Measurements from ENCODE around the gene NFKB1. TPM values are rescaled to one million over a fixed set of nuclear protein-coding genes. Genes with fewer than 3 reads are reported as not detected.

Gene NFKB1
- total RNA-seq, 1 experiment from 2014 or later = 70.9 TPM

DNA sequence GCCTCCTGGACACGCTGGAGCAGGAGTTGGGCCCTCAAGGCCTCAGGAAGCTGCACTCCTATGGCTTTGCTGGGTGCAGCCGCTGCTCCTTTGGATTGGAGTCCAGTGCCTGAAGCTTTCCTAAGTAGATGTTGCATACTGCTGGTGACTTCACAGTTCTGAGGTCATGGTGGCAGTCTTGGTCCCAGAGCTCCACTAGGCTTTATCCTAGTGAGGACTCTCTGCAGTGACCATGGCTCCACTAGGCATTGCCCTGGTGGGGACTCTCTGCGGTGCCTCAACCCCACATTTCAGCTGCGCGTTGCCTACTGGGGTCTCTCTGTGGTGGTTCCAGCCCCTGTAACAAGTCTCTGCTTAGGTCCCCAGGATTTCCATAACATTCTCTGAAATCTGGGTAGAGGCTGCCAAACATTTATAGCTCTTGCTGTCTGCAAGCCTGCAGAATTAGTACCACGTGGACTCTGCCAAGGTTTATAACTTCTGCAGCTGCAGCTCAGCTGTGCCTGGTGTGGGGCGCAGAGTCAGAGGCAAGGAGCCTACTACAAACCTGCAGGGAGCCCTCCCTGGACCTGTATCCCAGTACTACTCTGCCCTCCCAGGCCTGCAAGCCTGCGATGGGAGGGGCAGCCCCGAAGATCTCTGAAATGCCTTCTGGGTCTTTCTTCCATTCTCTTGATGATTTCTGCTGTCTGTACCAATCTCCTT, 46.0 kb upstream of the NFKB1 start:
- no TSS peak for BruUV-seq (replicated peaks)
- Mint-ChIP-seq H3K9me3 (ENCODE audit: unreplicated experiment) (peaks cover 6% of the 10 kb centered on the region), H3K27ac (ENCODE audit: low read depth, unreplicated experiment) (no peak overlapping the region), H3K36me3 (ENCODE audit: insufficient read depth, unreplicated experiment) (no peaks in the 10 kb centered on the region), H3K4me1 (ENCODE audit: insufficient read depth, unreplicated experiment) (no peaks in the 10 kb centered on the region), H3K27me3 (ENCODE audit: insufficient read depth, unreplicated experiment) (no peaks in the 10 kb centered on the region), H3K4me3 (ENCODE audit: unreplicated experiment) (no peak overlapping the region)
- TF ChIP-seq, protein P1, sequence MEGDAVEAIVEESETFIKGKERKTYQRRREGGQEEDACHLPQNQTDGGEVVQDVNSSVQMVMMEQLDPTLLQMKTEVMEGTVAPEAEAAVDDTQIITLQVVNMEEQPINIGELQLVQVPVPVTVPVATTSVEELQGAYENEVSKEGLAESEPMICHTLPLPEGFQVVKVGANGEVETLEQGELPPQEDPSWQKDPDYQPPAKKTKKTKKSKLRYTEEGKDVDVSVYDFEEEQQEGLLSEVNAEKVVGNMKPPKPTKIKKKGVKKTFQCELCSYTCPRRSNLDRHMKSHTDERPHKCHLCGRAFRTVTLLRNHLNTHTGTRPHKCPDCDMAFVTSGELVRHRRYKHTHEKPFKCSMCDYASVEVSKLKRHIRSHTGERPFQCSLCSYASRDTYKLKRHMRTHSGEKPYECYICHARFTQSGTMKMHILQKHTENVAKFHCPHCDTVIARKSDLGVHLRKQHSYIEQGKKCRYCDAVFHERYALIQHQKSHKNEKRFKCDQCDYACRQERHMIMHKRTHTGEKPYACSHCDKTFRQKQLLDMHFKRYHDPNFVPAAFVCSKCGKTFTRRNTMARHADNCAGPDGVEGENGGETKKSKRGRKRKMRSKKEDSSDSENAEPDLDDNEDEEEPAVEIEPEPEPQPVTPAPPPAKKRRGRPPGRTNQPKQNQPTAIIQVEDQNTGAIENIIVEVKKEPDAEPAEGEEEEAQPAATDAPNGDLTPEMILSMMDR (IDR thresholded peaks at IDR 0.05; ENCODE audit: unreplicated experiment) = no peak
- ChIA-PET CTCF (interaction anchor here (1.1 to 1.4 kb wide), 4 partner anchors 14 to 636 kb away, joined by 3 read pairs; no protein-coding TSS in a partner anchor), POLR2A (interaction anchor here (1.0 kb wide), 1 partner anchor 11 kb away, joined by 4 read pairs; no protein-coding TSS in a partner anchor)
- DNase-seq (ENCODE audit: unreplicated experiment) = no peak
- intact Hi-C loops (cut with micrococcal nuclease) = loop anchor here (5.0 kb wide), 1 partner anchor 157 kb away; no protein-coding TSS in a partner anchor

DNA sequence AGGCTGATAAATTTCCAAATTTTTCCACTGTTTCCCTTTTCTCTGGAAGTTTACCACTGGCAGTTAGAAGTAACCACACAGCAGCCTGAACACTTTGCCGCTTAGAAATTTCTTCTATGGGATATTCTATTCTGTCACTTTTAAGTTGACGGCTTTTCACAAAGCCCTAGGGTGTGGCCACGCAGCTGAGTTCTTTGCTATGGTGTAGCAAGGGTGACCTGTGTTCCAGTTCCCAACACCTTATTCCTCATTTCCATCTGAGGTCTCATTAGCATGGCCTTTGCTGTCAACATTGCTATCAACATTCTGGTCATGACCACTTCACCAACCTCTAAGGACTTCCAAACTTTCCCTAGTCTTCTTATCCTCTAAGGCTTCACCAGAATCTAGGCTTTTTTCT, 45.4 kb upstream of the NFKB1 start:
- TF ChIP-seq, protein P1 (IDR thresholded peaks at IDR 0.05; ENCODE audit: unreplicated experiment) = no peak
- ChIA-PET CTCF (interaction anchor here (0.7 to 1.4 kb wide), 3 partner anchors 360 to 636 kb away, joined by 3 read pairs; no protein-coding TSS in a partner anchor), POLR2A (no interaction called here)
- Mint-ChIP-seq H3K9me3 (ENCODE audit: unreplicated experiment) (peaks cover 8% of the 10 kb centered on the region), H3K4me3 (ENCODE audit: unreplicated experiment) (no peak overlapping the region), H3K27me3 (ENCODE audit: insufficient read depth, unreplicated experiment) (no peaks in the 10 kb centered on the region), H3K27ac (ENCODE audit: low read depth, unreplicated experiment) (no peak overlapping the region), H3K36me3 (ENCODE audit: insufficient read depth, unreplicated experiment) (no peaks in the 10 kb centered on the region), H3K4me1 (ENCODE audit: insufficient read depth, unreplicated experiment) (no peaks in the 10 kb centered on the region)
- no TSS peak for BruUV-seq (replicated peaks)
- no peak for DNase-seq (ENCODE audit: unreplicated experiment)
- intact Hi-C loops (cut with micrococcal nuclease) = no loop called here

DNA sequence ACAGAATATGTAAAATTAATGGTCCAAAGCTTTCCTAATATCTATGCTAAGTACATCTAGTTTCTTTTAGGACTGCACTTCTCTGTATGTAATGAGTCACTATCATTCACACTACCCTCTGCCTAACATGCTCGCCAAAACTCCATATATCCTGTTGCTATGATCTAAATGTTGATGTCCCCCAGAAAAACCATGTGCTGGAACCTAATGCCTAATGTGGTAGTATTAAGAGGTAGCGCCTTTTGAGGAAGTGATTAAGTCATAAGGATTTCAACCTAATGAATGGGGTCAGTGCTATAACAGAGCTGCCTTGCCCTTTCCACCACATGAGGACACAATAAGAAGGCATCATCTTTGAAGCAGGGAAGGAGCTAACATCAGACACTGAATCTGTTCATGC, 34.9 kb upstream of the NFKB1 start:
- POLR2A ChIA-PET = interaction anchor here (1.3 kb wide), 1 partner anchor 34 kb away, joined by 3 read pairs; no protein-coding TSS in a partner anchor

DNA sequence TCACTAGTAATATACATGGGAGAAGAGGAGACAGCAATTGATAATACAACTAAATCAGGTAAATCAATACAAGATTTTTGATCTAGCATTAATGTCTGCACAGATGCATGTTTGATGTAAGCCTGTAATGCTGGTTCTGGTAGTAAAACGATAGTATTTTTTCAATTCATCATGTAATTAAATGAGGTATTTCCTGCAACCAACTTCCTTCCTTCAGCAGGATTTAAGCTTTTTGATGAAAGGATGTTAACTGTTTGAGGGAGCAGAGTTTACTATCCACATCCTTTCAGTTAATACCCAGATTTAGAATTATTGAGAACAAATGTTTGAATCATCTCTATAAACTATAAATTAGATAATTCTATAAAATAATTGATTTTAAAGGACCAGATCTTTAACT, 31.4 kb upstream of the NFKB1 start:
- BruUV-seq (replicated peaks) = no TSS peak
- TF ChIP-seq, protein P1 (IDR thresholded peaks at IDR 0.05; ENCODE audit: unreplicated experiment) = no peak
- no peaks in the 10 kb centered on the region for H3K9me3 Mint-ChIP-seq (ENCODE audit: unreplicated experiment)
- no peak for DNase-seq (ENCODE audit: unreplicated experiment)
- H3K4me3 Mint-ChIP-seq (ENCODE audit: unreplicated experiment) = no peak overlapping the region
- no peaks in the 10 kb centered on the region for H3K4me1 Mint-ChIP-seq (ENCODE audit: insufficient read depth, unreplicated experiment)
- H3K27ac Mint-ChIP-seq (ENCODE audit: low read depth, unreplicated experiment) = no peak overlapping the region
- H3K27me3 Mint-ChIP-seq (ENCODE audit: insufficient read depth, unreplicated experiment) = no peaks in the 10 kb centered on the region
- ChIA-PET CTCF (interaction anchor here (1.0 kb wide), 2 partner anchors 47 to 124 kb away, joined by 3 read pairs; partner anchors contain the start of gene SLC39A8), POLR2A (interaction anchor here (1.1 kb wide), 1 partner anchor 9 kb away, joined by 3 read pairs; no protein-coding TSS in a partner anchor)
- intact Hi-C loops (cut with micrococcal nuclease) = no loop called here
- no peaks in the 10 kb centered on the region for H3K36me3 Mint-ChIP-seq (ENCODE audit: insufficient read depth, unreplicated experiment)

More for the DNA sequence above, 34.9 kb upstream of the NFKB1 start:
- Mint-ChIP-seq H3K36me3 (ENCODE audit: insufficient read depth, unreplicated experiment) (no peaks in the 10 kb centered on the region), H3K27ac (ENCODE audit: low read depth, unreplicated experiment) (no peak overlapping the region), H3K4me1 (ENCODE audit: insufficient read depth, unreplicated experiment) (no peaks in the 10 kb centered on the region), H3K9me3 (ENCODE audit: unreplicated experiment) (peaks cover under 1% of the 10 kb centered on the region), H3K27me3 (ENCODE audit: insufficient read depth, unreplicated experiment) (no peaks in the 10 kb centered on the region), H3K4me3 (ENCODE audit: unreplicated experiment) (no peak overlapping the region)
- intact Hi-C loops (cut with micrococcal nuclease) = no loop called here
- CTCF ChIA-PET = interaction anchor here (1.0 kb wide), 1 partner anchor 35 kb away, joined by 3 read pairs; no protein-coding TSS in a partner anchor
- TF ChIP-seq, protein P1 (IDR thresholded peaks at IDR 0.05; ENCODE audit: unreplicated experiment) = no peak
- no TSS peak for BruUV-seq (replicated peaks)
- no peak for DNase-seq (ENCODE audit: unreplicated experiment)
